H1 (cell line): ENCODE data around the gene NAT10.

Source experiments
- EP300 ChIP-seq, 2 experiments: IDR thresholded peaks; 1 replicate in 1 of 2; 2 replicates in 1 of 2; pipeline ENCODE4 v1.6.1; 2011 to 2012; ENCODE audit warnings: low read depth in 2 of 2, low read length in 2 of 2, mild to moderate bottlenecking in 2 of 2, borderline replicate concordance in 1 of 2, inconsistent platforms in 1 of 2, moderate library complexity in 1 of 2
- EZH2 ChIP-seq: fragments of 200-600 bp; sonication (generic); IDR thresholded peaks from 2 replicates; pipeline ENCODE4 v1.7.1; 2012; ENCODE audit warnings: low read depth, mild to moderate bottlenecking, moderate library complexity, low read length, inconsistent platforms; ENCODE audit not compliant: severe bottlenecking
- HDAC2 ChIP-seq, 2 experiments: fragments of 300-600 bp in 1 of 2; sonication (generic) in 1 of 2; IDR thresholded peaks; 2 replicates each; pipeline ENCODE4 v1.6.1; 2011 to 2012; ENCODE audit warnings: low read depth in 2 of 2, low read length in 2 of 2, mild to moderate bottlenecking in 2 of 2, moderate library complexity in 2 of 2, borderline replicate concordance in 1 of 2, inconsistent platforms in 1 of 2

DNA sequence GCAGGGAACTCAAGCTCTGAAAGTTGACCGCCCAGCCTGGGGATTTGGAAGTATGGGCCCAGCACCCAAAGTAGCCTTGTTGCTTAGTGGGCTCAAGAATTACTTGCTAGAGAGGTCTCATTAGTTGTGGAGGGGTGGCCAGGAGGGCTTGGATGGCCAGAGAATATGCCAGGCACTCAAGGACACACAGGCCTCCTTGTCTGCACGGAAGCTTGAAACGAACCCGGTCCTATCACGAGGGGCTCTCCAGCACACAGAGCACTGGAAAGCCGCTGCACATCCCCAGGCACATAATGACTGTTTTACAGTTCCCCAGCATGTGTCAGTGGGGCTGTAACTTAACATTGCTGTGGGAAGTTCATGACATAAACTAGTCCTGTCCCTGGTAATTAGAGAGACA lies 55.9 kb downstream of the NAT10 start:
- TF ChIP-seq EP300 (IDR thresholded peaks at IDR 0.05; ENCODE audit: borderline replicate concordance in 1 of 2, low read depth in 2 of 2, low read length in 2 of 2) (no peak), EZH2 (no peak), HDAC2 (IDR thresholded peaks at IDR 0.05; ENCODE audit: borderline replicate concordance in 1 of 2, low read depth in 2 of 2, low read length in 2 of 2) (no peak)
